ENCODE data around the gene AMPH.

DNA sequence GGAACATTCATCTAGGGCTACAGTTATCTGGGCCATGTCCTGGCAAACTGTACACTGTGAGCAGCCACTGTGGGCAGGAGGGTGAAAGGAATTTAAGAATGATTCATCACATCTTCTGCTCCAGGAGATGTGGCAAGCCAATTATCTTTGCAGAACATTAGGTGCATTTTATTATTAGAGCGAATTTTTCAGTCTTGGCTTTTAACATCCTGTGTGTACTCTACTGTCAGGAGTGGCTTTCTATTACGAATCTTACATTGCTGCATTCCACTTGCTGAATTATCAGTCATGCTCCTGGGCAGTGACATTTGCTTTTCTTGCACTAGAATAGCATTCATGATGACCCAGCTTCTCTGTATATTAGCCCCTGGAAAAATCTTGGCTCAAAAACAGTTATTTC, 248.5 kb downstream of the AMPH start:
- TF ChIP-seq SIN3A (IDR thresholded peaks at IDR 0.05; ENCODE audit: borderline replicate concordance, insufficient read depth, low read length), result no peak
- TF ChIP-seq POLR2AphosphoS5 (IDR thresholded peaks at IDR 0.05; ENCODE audit: low read depth, low read length), result no peak
- no peak for TF ChIP-seq TAF1 (IDR thresholded peaks at IDR 0.05; ENCODE audit: borderline replicate concordance, insufficient read depth, low read length)
- TF ChIP-seq, protein P1, sequence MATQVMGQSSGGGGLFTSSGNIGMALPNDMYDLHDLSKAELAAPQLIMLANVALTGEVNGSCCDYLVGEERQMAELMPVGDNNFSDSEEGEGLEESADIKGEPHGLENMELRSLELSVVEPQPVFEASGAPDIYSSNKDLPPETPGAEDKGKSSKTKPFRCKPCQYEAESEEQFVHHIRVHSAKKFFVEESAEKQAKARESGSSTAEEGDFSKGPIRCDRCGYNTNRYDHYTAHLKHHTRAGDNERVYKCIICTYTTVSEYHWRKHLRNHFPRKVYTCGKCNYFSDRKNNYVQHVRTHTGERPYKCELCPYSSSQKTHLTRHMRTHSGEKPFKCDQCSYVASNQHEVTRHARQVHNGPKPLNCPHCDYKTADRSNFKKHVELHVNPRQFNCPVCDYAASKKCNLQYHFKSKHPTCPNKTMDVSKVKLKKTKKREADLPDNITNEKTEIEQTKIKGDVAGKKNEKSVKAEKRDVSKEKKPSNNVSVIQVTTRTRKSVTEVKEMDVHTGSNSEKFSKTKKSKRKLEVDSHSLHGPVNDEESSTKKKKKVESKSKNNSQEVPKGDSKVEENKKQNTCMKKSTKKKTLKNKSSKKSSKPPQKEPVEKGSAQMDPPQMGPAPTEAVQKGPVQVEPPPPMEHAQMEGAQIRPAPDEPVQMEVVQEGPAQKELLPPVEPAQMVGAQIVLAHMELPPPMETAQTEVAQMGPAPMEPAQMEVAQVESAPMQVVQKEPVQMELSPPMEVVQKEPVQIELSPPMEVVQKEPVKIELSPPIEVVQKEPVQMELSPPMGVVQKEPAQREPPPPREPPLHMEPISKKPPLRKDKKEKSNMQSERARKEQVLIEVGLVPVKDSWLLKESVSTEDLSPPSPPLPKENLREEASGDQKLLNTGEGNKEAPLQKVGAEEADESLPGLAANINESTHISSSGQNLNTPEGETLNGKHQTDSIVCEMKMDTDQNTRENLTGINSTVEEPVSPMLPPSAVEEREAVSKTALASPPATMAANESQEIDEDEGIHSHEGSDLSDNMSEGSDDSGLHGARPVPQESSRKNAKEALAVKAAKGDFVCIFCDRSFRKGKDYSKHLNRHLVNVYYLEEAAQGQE (IDR thresholded peaks at IDR 0.05; ENCODE audit: insufficient read depth in 1 of 2, low read depth in 2 of 2, low read length in 2 of 2), result no peak

All from PFSK-1 (cell line).